GM12878 (cell line): ENCODE measurements around the gene USPL1. TPM values are rescaled to one million over a fixed set of nuclear protein-coding genes. Genes with fewer than 3 reads are reported as not detected.

ENCODE experiments used
- CEBPZ ChIP-seq: fragments of 150-350 bp; IDR thresholded peaks from 2 replicates; pipeline ENCODE4 v1.6.1; 2016; ENCODE audit warnings: low read depth, low read length
- E4F1 ChIP-seq: fragments of 450-650 bp; IDR thresholded peaks from 2 replicates; pipeline ENCODE4 v1.6.1; 2018; ENCODE audit warnings: borderline replicate concordance, mild to moderate bottlenecking; ENCODE audit not compliant: partially characterized antibody
- KAT2A ChIP-seq: conservative IDR thresholded peaks from 2 replicates; pipeline ENCODE4 v1.6.1; 2011; ENCODE audit warnings: low read depth, low read length; ENCODE audit not compliant: control insufficient read depth
- NR2C1 ChIP-seq: fragments of 450-650 bp; IDR thresholded peaks from 2 replicates; pipeline ENCODE4 v1.6.1; 2017; ENCODE audit warnings: antibody characterized with exemption, mild to moderate bottlenecking, moderate library complexity
- PAX5 ChIP-seq: IDR thresholded peaks from 2 replicates; pipeline ENCODE4 v1.6.1; 2011; ENCODE audit warnings: low read depth, low read length, borderline replicate concordance
- REST ChIP-seq: IDR thresholded peaks from 2 replicates; pipeline ENCODE4 v1.6.1; 2012; ENCODE audit warnings: mild to moderate bottlenecking, low read depth, low read length
- SREBF2 ChIP-seq: IDR thresholded peaks from 2 replicates; pipeline ENCODE4 v1.6.1; 2012; ENCODE audit warnings: mild to moderate bottlenecking, low read length
- USF1 ChIP-seq: IDR thresholded peaks from 2 replicates; pipeline ENCODE4 v1.6.1; 2011; ENCODE audit warnings: borderline replicate concordance, low read depth, mild to moderate bottlenecking, moderate library complexity, mixed read lengths, low read length; ENCODE audit not compliant: insufficient read depth; ENCODE audit errors: extremely low read length
- ZNF592 ChIP-seq: fragments of 450-650 bp; IDR thresholded peaks from 2 replicates; pipeline ENCODE4 v1.6.1; 2017; ENCODE audit warnings: mild to moderate bottlenecking, moderate library complexity
- polyA plus RNA-seq, 11 experiments: library from polyadenylated mRNA; depleted of rRNA in 4 of 11; unstranded in 6 of 11; stranded (reverse) in 5 of 11; fragments of >200 nt; fragmentation: Nextera tagmentation in 4 of 11; fragmentation: Illumina TruSeq in 1 of 11; extraction: Ambion mirVana in 4 of 11; extraction: Trizol in 1 of 11; gene quantifications; 1 replicate in 1 of 11; 2 replicates in 10 of 11; pipeline versions ENCODE4 v1.2.1 to v1.2.3, GENCODE V29; 2011 to 2016; ENCODE audit warnings: inconsistent platforms in 2 of 11, missing spikeins in 2 of 11, low read depth in 1 of 11
- total RNA-seq, 4 experiments: library from RNA; depleted of rRNA in 3 of 4; stranded (reverse); fragments of >200 nt in 3 of 4; fragmentation: Illumina TruSeq in 1 of 4; extraction: Trizol in 1 of 4; gene quantifications; 2 replicates each; pipeline versions ENCODE4 v1.2.1 to v1.2.3, GENCODE V29; 2013 to 2021

The USPL1 gene
- total and polyA plus RNA-seq, 10 of the 15 experiments (the other 5 are each of a cell fraction or from before 2014, with no cell fraction given): 7.9 to 23.2 (median 15.8) TPM

GRCh38 chr13:30570691-30571090 is 47.0 kb upstream of the USPL1 start (continued):
- TF ChIP-seq CEBPZ (no peak), KAT2A (no peak), SREBF2 (no peak), USF1 (no peak), E4F1 (no peak), REST (no peak), NR2C1 (no peak), PAX5 (no peak), ZNF592 (no peak)
- TF ChIP-seq, all 136 proteins: peak for 0
